Activated T-helper 2 cell treated with anti-CD3 and anti-CD28 coated beads, Interferon-gamma antibody, Interleukin-2, Interleukin-4, amounts not matched to agents 10 μg/mL and 5 μg/mL and 100 μg/mL, durations not matched to agents 14 hours and 24 hours and 36 hours (primary cell): Measurements from ENCODE around the gene SCIMP. TPM values are rescaled to one million over a fixed set of nuclear protein-coding genes. Genes with fewer than 3 reads are reported as not detected.
"Not testable (repeated sequence)": the region's sequence is repeated elsewhere in the genome, so short reads cannot be mapped to it uniquely, and the experiment has no call there.

Experiments used
- DNase-seq: peaks from one replicate; pipeline ENCODE4 v3.0.0; 2021; ENCODE audit warnings: low spot score
- H3K27ac Mint-ChIP-seq: one replicate; pipeline ENCODE4 v1.8.0; 2021; ENCODE audit warnings: mixed read lengths
- H3K27me3 Mint-ChIP-seq: one replicate; pipeline ENCODE4 v1.8.0; 2021; ENCODE audit warnings: low read depth, mixed read lengths
- H3K36me3 Mint-ChIP-seq: one replicate; pipeline ENCODE4 v1.8.0; 2021; ENCODE audit warnings: low read depth, mixed read lengths
- H3K4me1 Mint-ChIP-seq: one replicate; pipeline ENCODE4 v1.8.0; 2021; ENCODE audit warnings: low read depth, mixed read lengths
- H3K4me3 Mint-ChIP-seq: one replicate; pipeline ENCODE4 v1.8.0; 2021; ENCODE audit warnings: low read depth, mild to moderate bottlenecking, moderate library complexity, mixed read lengths
- H3K9me3 Mint-ChIP-seq: one replicate; pipeline ENCODE4 v1.8.0; 2021; ENCODE audit warnings: mixed read lengths
- intact Hi-C: fragments of 100-400 bp; cut with micrococcal nuclease; formaldehyde crosslinking; loops from one replicate; pipeline ENCODE4 v1.15.1; 2023
- total RNA-seq: library from RNA; stranded (reverse); gene quantifications from 2 replicates; pipeline ENCODE4 v1.2.3, GENCODE V29; 2022

Gene SCIMP
- total RNA-seq, 1 donor from 2014 or later: not detected

- Mint-ChIP-seq H3K9me3 (no peaks in the 10 kb centered on the region), H3K27me3 (no peaks in the 10 kb centered on the region), H3K4me3 (no peak overlapping the region), H3K4me1 (no peaks in the 10 kb centered on the region), H3K36me3 (no peaks in the 10 kb centered on the region), H3K27ac (no peak overlapping the region)
- intact Hi-C loops: loop anchor here (5.0 kb wide), 1 partner anchor 84 kb away; the partner anchor contains the start of gene RABEP1
- no peak for DNase-seq
These were observed 36.2 kb downstream of the SCIMP start for GRCh38 chr17:5198472-5198871.

GRCh38 chr17:5194346-5194745 is 40.3 kb downstream of the SCIMP start:
- Mint-ChIP-seq H3K27ac (no peak overlapping the region), H3K27me3 (no peaks in the 10 kb centered on the region), H3K9me3 (peaks cover 17% of the 10 kb centered on the region), H3K4me1 (peaks cover 13% of the 10 kb centered on the region), H3K4me3 (no peak overlapping the region), H3K36me3 (peaks cover 26% of the 10 kb centered on the region)
- intact Hi-C loops: loop anchor here (5.0 kb wide), 1 partner anchor 82 kb away; the partner anchor contains the start of gene ZNF232
- no peak for DNase-seq

- H3K9me3 Mint-ChIP-seq: peaks cover 32% of the 10 kb centered on the region
- H3K27ac Mint-ChIP-seq: peak within 1 kb of the TSS; percentile 81
- H3K36me3 Mint-ChIP-seq: peaks cover 46% of the 10 kb centered on the region
- no peaks in the 10 kb centered on the region for H3K27me3 Mint-ChIP-seq
- peak within 1 kb of the TSS; percentile 90 for H3K4me3 Mint-ChIP-seq
- H3K4me1 Mint-ChIP-seq: peaks cover 13% of the 10 kb centered on the region
- intact Hi-C loops: loop anchor here (5.0 kb wide), 1 partner anchor 79 kb away; the partner anchor contains the start of gene ZNF232
- peak; percentile 96 for DNase-seq
These were observed 42.9 kb downstream of the SCIMP start, which contains the start of gene ZNF594 for GRCh38 chr17:5191541-5192417. ZNF594 (minus strand) TSS chr17:5191868; CDS start chr17:5184256, 7,612 bp downstream.

- Mint-ChIP-seq H3K4me1 (no peaks in the 10 kb centered on the region), H3K36me3 (peaks cover 77% of the 10 kb centered on the region), H3K27ac (no peak overlapping the region), H3K4me3 (no peak overlapping the region), H3K27me3 (no peaks in the 10 kb centered on the region), H3K9me3 (peaks cover 83% of the 10 kb centered on the region)
- no peak for DNase-seq
- intact Hi-C loops: no loop called here
These were observed 50.4 kb downstream of the SCIMP start for GRCh38 chr17:5184288-5184687.

- Mint-ChIP-seq H3K4me1 (no peaks in the 10 kb centered on the region), H3K27ac (no peak overlapping the region), H3K4me3 (no peak overlapping the region), H3K36me3 (peaks cover 78% of the 10 kb centered on the region), H3K9me3 (peaks cover 86% of the 10 kb centered on the region), H3K27me3 (no peaks in the 10 kb centered on the region)
- intact Hi-C loops: no loop called here
- DNase-seq: no peak
These were observed 51.3 kb downstream of the SCIMP start for GRCh38 chr17:5183410-5183793.

- Mint-ChIP-seq H3K27me3 (no peaks in the 10 kb centered on the region), H3K4me1 (no peaks in the 10 kb centered on the region), H3K4me3 (no peak overlapping the region), H3K9me3 (peaks cover 83% of the 10 kb centered on the region), H3K27ac (no peak overlapping the region), H3K36me3 (peaks cover 72% of the 10 kb centered on the region)
- intact Hi-C loops: no loop called here
- no peak for DNase-seq
These were observed 51.9 kb downstream of the SCIMP start for GRCh38 chr17:5182597-5183409.

GRCh38 chr17:5181509-5182305 is 53.0 kb downstream of the SCIMP start:
- Mint-ChIP-seq H3K27ac (no peak overlapping the region), H3K9me3 (peaks cover 77% of the 10 kb centered on the region), H3K4me3 (no peak overlapping the region), H3K36me3 (peaks cover 67% of the 10 kb centered on the region), H3K27me3 (no peaks in the 10 kb centered on the region), H3K4me1 (no peaks in the 10 kb centered on the region)
- no peak for DNase-seq
- intact Hi-C loops: no loop called here

- no peaks in the 10 kb centered on the region for H3K27me3 Mint-ChIP-seq
- H3K4me1 Mint-ChIP-seq: no peaks in the 10 kb centered on the region
- peaks cover 62% of the 10 kb centered on the region for H3K36me3 Mint-ChIP-seq
- H3K9me3 Mint-ChIP-seq: peaks cover 71% of the 10 kb centered on the region
- no peak overlapping the region for H3K4me3 Mint-ChIP-seq
- intact Hi-C loops: no loop called here
- H3K27ac Mint-ChIP-seq: no peak overlapping the region
- DNase-seq: no peak
These were observed 55.7 kb downstream of the SCIMP start for GRCh38 chr17:5179003-5179402.

- H3K4me3 Mint-ChIP-seq, intact Hi-C loops, H3K4me1 Mint-ChIP-seq, H3K27ac Mint-ChIP-seq, H3K27me3 Mint-ChIP-seq, DNase-seq: not testable (repeated sequence)
- Mint-ChIP-seq H3K36me3 (peaks cover 31% of the 10 kb centered on the region), H3K9me3 (peaks cover 54% of the 10 kb centered on the region)
These were observed 59.6 kb downstream of the SCIMP start for GRCh38 chr17:5175027-5175426.

GRCh38 chr17:5165791-5166564 is 68.7 kb downstream of the SCIMP start:
- H3K27ac Mint-ChIP-seq, DNase-seq, H3K4me3 Mint-ChIP-seq, intact Hi-C loops, H3K36me3 Mint-ChIP-seq, H3K4me1 Mint-ChIP-seq, H3K27me3 Mint-ChIP-seq: not testable (repeated sequence)
- H3K9me3 Mint-ChIP-seq: peaks cover 11% of the 10 kb centered on the region

GRCh38 chr17:5164436-5164835 is 70.2 kb downstream of the SCIMP start:
- DNase-seq: no peak
- intact Hi-C loops: no loop called here
- H3K9me3 Mint-ChIP-seq: peaks cover 11% of the 10 kb centered on the region
- H3K27me3 Mint-ChIP-seq: peaks cover 6% of the 10 kb centered on the region
- no peaks in the 10 kb centered on the region for H3K4me1 Mint-ChIP-seq
- H3K27ac Mint-ChIP-seq: no peak overlapping the region
- no peak overlapping the region for H3K4me3 Mint-ChIP-seq
- H3K36me3 Mint-ChIP-seq: no peaks in the 10 kb centered on the region

GRCh38 chr17:5161793-5162192 is 72.9 kb downstream of the SCIMP start:
- intact Hi-C loops, H3K27ac Mint-ChIP-seq, H3K36me3 Mint-ChIP-seq, H3K4me1 Mint-ChIP-seq, DNase-seq, H3K4me3 Mint-ChIP-seq, H3K9me3 Mint-ChIP-seq: not testable (repeated sequence)
- H3K27me3 Mint-ChIP-seq: peaks cover 18% of the 10 kb centered on the region
